A673 (cell line): ENCODE data around the gene CGN. TPM values are rescaled to one million over a fixed set of nuclear protein-coding genes. Genes with fewer than 3 reads are reported as not detected.

Experiments used
- Bru-seq: library from RNA; stranded (reverse); fragments of 400-500 nt; gene quantifications from one replicate; lab custom pipeline; 2021; lab: Mats Ljungman, UMichigan
- BruChase-seq, 2 experiments: library from RNA; stranded (reverse); fragments of 400-500 nt; gene quantifications; one replicate each; lab custom pipeline; 2021; lab: Mats Ljungman, UMichigan
- BruUV-seq: library from RNA; stranded (reverse); fragments of 400-500 nt; replicated peaks from 2 replicates; lab custom pipeline; 2021; lab: Mats Ljungman, UMichigan
- CTCF ChIA-PET: fragments of 300-600 bp; sonication (Branson Sonifier 250); formaldehyde crosslinking; loops from one replicate; lab custom pipeline; 2022; ENCODE audit warnings: antibody characterized with exemption; lab: Charles Lee
- POLR2A ChIA-PET: fragments of 300-600 bp; sonication (Branson Sonifier 250); formaldehyde crosslinking; loops from one replicate; lab custom pipeline; 2022; ENCODE audit warnings: antibody characterized with exemption; ENCODE audit not compliant: low non-redundant PET; lab: Charles Lee
- DNase-seq: peaks from one replicate; pipeline ENCODE4 v3.0.0-alpha.2; 2015; ENCODE audit warnings: low spot score
- H3K27ac ChIP-seq: fragments of 200-600 bp; sonication (generic); 2 replicates; pipeline ENCODE4 v1.5.1; 2016; ENCODE audit warnings: mixed run types, low read depth, mild to moderate bottlenecking, mixed read lengths, antibody characterized with exemption, low read length; ENCODE audit not compliant: poor library complexity, severe bottlenecking
- H3K27me3 ChIP-seq: fragments of 200-600 bp; sonication (generic); replicated peaks from 2 replicates; pipeline ENCODE4 v1.6.1; 2017; ENCODE audit warnings: mixed run types, low read depth, mild to moderate bottlenecking, mixed read lengths, antibody characterized with exemption, low read length; ENCODE audit not compliant: insufficient read depth, poor library complexity
- H3K36me3 ChIP-seq: fragments of 200-600 bp; sonication (generic); 2 replicates; pipeline ENCODE4 v1.6.1; 2016; ENCODE audit warnings: mixed run types, mild to moderate bottlenecking, mixed read lengths, antibody characterized with exemption, low read length; ENCODE audit not compliant: insufficient read depth, poor library complexity, severe bottlenecking
- H3K4me1 ChIP-seq: fragments of 200-600 bp; sonication (generic); 2 replicates; pipeline ENCODE4 v1.6.1; 2017; ENCODE audit warnings: mixed run types, mild to moderate bottlenecking, mixed read lengths, antibody characterized with exemption, low read length; ENCODE audit not compliant: insufficient read depth, poor library complexity, severe bottlenecking
- H3K4me3 ChIP-seq: fragments of 200-600 bp; sonication (generic); 2 replicates; pipeline ENCODE4 v1.5.1; 2016; ENCODE audit warnings: low read depth, mixed run types, mild to moderate bottlenecking, mixed read lengths, low read length; ENCODE audit not compliant: poor library complexity, severe bottlenecking
- H3K9me3 ChIP-seq: fragments of 200-600 bp; sonication (generic); 2 replicates; pipeline ENCODE4 v1.6.1; 2016; ENCODE audit warnings: mixed run types, low read depth, mild to moderate bottlenecking, mixed read lengths, antibody characterized with exemption, low read length; ENCODE audit not compliant: poor library complexity, severe bottlenecking
- CTCF ChIP-seq: fragments of 300-800, 200-600 bp; sonication (generic); conservative IDR thresholded peaks from 2 replicates; pipeline ENCODE4 v1.5.1; 2017; ENCODE audit warnings: low read depth, mild to moderate bottlenecking, antibody characterized with exemption, low read length, moderate library complexity, mixed read lengths
- EZH2 ChIP-seq: fragments of 200-600 bp; sonication (generic); IDR thresholded peaks from 2 replicates; pipeline ENCODE4 v1.6.1; 2017; ENCODE audit warnings: borderline replicate concordance, low read depth, mild to moderate bottlenecking, mixed read lengths, antibody characterized with exemption, low read length; ENCODE audit not compliant: poor library complexity, severe bottlenecking
- intact Hi-C: fragments of 100-400 bp; cut with micrococcal nuclease; formaldehyde crosslinking; loops from one replicate; pipeline ENCODE4 v1.10.0; 2022; ENCODE audit not compliant: unreplicated experiment
- long read RNA-seq: library from polyadenylated mRNA; stranded (forward); transcript quantifications from one replicate; pipeline ENCODE4 v2.0.0, GENCODE V29; 2022
- total RNA-seq: library from RNA; stranded (reverse); gene quantifications from 2 replicates; pipeline ENCODE4 v1.2.3, GENCODE V29; 2021

The CGN gene, protein sequence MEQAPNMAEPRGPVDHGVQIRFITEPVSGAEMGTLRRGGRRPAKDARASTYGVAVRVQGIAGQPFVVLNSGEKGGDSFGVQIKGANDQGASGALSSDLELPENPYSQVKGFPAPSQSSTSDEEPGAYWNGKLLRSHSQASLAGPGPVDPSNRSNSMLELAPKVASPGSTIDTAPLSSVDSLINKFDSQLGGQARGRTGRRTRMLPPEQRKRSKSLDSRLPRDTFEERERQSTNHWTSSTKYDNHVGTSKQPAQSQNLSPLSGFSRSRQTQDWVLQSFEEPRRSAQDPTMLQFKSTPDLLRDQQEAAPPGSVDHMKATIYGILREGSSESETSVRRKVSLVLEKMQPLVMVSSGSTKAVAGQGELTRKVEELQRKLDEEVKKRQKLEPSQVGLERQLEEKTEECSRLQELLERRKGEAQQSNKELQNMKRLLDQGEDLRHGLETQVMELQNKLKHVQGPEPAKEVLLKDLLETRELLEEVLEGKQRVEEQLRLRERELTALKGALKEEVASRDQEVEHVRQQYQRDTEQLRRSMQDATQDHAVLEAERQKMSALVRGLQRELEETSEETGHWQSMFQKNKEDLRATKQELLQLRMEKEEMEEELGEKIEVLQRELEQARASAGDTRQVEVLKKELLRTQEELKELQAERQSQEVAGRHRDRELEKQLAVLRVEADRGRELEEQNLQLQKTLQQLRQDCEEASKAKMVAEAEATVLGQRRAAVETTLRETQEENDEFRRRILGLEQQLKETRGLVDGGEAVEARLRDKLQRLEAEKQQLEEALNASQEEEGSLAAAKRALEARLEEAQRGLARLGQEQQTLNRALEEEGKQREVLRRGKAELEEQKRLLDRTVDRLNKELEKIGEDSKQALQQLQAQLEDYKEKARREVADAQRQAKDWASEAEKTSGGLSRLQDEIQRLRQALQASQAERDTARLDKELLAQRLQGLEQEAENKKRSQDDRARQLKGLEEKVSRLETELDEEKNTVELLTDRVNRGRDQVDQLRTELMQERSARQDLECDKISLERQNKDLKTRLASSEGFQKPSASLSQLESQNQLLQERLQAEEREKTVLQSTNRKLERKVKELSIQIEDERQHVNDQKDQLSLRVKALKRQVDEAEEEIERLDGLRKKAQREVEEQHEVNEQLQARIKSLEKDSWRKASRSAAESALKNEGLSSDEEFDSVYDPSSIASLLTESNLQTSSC
- total RNA-seq (2.6 and 4.1 TPM in 2 replicates), Bru-seq, nascent RNA (percentile 31 among the genes with signal in this experiment), BruChase-seq, experiment 1, labeled RNA remaining after a 2-hour chase (percentile 34 among the genes with signal in this experiment), BruChase-seq, experiment 2, labeled RNA remaining after a 6-hour chase (percentile 44 among the genes with signal in this experiment)
- long read RNA-seq, full-length matches to known transcripts: 2 of 5 reads
- long read RNA-seq, partial matches to known transcripts: 1 of 5 reads
- long read RNA-seq, other reads (novel, unspliced or antisense): 2 of 5 reads

GRCh38 chr1:151510957-151511635, at the start of gene CGN:
Gene CGN (plus strand): TSS chr1:151511387. CDS start chr1:151518520, 7,133 bp downstream.
- intact Hi-C loops: no loop called here
- Histone ChIP-seq H3K27ac (peak within 1 kb of the TSS; percentile 38), H3K4me3 (peak within 1 kb of the TSS; percentile 54), H3K4me1 (peaks cover 14% of the 10 kb centered on the region), H3K36me3 (no peaks in the 10 kb centered on the region), H3K27me3 (no peaks in the 10 kb centered on the region), H3K9me3 (no peaks in the 10 kb centered on the region)
- TF ChIP-seq EZH2: no peak
- TF ChIP-seq CTCF: no peak
- POLR2A ChIA-PET: interaction anchor here (0.6 kb wide), 3 partner anchors 36 to 450 kb away, joined by 3 to 4 read pairs (median 3); no protein-coding TSS in a partner anchor
- CTCF ChIA-PET: interaction anchor here (0.5 to 0.7 kb wide), 5 partner anchors 21 to 573 kb away, joined by 3 to 8 read pairs (median 4); no protein-coding TSS in a partner anchor
- peak; percentile 97 for DNase-seq
- no TSS peak for BruUV-seq

DNA sequence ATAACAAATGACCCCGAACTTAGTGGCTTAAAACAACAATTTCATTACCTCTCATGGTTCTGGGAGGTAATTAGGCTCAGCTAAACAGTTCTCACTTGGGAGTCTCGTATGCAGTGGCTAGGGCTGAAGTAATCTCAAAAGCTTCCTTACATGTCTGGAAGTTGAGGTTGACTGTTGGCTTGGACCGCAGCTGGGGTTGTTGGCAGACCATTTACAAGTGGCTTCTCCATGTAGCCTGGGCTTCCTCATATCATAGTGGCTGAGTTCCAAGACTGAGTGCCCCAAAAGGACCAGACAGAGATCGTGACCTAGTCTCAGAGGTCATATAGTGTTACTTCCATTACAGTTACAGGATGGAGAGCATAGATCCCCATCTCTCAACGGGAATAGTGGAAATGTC, 49.5 kb upstream of the CGN start:
- Histone ChIP-seq H3K4me3 (no peak overlapping the region), H3K9me3 (no peaks in the 10 kb centered on the region), H3K36me3 (no peaks in the 10 kb centered on the region), H3K4me1 (no peaks in the 10 kb centered on the region), H3K27me3 (no peaks in the 10 kb centered on the region), H3K27ac (no peak overlapping the region)
- no TSS peak for BruUV-seq
- ChIA-PET CTCF (no interaction called here), POLR2A (no interaction called here)
- intact Hi-C loops: no loop called here
- TF ChIP-seq EZH2 (no peak), CTCF (no peak)
- no peak for DNase-seq
